HG02870 (cell line): ENCODE data around the gene ADGRG7.
A peak's percentile ranks its signal among the peaks of the same experiment; 100 is the strongest.

Source experiments
- ATAC-seq: cut with Tn5 transposase; IDR thresholded peaks from one replicate; pipeline ENCODE4 v1.9.1; 2021; ENCODE audit warnings: mild to moderate bottlenecking, moderate library complexity; ENCODE audit not compliant: unreplicated experiment

ADGRG7 gene

DNA sequence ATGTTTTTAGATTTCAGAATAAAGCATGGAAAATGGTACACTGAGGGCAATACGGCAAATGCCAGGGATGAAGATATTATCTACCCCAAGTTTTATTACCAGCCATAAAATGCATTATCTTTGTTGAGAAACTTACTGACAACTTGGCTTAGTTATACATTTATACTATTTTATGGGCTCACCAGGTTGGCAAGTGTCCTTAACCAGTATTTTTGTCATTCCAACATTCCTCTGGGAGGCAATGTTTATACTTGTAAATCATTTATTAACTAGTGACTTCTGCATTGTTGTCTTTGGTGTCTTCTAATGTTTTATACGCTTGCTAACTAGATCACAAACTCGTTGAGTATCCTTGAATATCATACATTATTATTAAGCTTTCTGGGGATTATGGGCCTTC is 18.0 kb upstream of the ADGRG7 start:
- no peak for ATAC-seq

DNA sequence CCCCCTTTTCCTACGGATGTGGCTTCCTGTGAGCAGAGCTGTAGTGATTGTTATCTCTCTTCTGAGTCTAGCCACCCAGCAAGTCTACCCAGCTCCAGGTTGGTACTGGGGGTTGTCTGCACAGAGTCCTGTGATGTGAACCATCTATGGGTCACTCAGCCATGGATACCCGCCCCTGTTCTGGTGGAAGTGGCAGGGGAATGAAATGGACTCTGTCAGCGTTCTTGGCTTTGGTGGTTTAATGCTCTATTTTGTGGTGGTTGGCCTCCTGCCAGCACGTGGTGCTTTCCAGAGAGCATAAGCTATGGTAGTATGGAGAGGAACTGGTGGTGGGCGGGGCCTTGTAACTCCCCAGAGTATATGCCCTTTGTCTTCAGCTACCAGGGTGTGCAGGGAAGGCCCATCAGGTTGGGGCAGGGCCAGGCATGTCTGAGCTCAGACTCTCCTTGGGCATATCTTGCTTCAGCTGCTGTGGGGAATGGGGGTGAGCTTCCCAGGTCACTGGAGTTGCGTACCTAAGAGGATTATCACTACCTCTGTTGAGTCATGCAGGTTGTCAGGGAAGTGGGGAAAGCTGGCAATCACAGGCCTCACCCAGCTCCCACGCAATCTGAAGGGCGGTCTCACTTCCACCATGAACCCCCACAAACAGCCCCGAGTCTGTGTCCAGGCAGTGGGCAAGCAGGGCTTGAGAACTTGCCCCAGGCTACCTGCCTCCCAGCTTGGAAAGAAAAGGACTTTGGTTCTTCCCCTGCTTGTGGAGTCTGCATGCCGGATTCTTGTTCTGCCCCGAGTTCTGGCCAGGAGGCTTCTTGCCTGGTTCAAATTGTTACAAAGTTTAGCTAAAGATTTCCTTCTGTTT is 9.0 kb upstream of the ADGRG7 start:
- no peak for ATAC-seq

DNA sequence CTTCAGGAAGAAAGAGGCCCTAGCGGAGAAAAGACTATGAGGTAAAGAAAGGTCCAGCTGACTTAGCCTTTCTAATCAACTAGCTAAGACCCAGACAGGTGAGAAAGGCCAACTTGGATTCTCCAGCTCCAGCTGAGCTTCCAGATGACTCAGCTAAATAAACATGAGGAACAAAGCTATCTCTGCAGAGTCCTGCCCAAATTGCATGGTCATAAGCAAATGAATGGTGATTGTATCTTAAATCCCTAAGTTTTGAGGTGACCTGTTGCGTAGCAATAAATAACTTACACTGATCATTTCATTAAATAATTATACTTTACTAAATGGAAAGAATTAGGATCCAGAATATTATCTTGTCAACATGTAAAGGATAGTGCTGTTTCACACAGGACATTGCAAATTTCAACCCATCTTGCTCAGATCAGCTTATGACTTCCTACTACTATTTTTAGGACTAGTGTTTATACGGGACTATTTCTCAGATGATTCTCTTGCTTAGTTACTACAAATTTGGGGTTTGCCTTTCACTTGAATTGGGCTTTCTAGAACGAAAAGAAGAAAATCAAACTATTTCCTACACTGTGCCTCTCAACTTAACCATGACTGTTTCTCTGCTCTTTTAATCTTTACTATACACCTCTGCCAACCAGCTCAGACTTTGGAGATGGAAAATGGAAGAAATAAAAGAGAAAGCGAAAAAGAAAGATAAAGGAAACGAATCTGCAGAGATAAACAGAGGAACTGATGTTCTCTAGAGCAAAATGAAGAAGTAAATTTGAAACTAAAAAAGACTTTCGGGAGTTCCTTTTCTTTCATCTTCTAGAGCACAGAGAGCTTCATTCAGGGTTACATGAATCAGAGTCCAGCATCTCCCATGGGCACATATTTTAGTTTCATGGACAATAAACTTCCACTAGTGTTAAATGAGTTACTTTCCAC is 6.6 kb upstream of the ADGRG7 start:
- ATAC-seq = peak; percentile 50

DNA sequence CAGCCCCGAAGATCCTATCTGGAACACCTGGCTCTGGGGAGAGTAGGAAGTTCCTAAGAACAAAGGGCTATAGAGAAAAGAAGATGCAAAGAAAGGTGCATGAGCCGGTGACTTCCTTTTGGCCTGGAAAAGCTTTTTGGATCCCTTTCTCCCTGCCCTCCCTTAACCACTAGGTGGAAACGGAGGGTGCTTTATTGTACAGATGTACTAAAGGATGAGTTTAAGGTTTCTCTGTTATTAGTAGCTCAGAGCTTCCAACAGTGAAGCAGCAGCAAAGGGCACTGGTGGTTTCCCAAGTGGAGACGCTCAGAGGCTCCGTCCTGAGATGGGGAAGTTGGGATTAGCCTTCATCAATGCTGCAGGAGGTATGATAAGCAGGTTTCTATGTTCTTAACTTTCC is 5.9 kb upstream of the ADGRG7 start:
- peak; percentile 32 for ATAC-seq

DNA sequence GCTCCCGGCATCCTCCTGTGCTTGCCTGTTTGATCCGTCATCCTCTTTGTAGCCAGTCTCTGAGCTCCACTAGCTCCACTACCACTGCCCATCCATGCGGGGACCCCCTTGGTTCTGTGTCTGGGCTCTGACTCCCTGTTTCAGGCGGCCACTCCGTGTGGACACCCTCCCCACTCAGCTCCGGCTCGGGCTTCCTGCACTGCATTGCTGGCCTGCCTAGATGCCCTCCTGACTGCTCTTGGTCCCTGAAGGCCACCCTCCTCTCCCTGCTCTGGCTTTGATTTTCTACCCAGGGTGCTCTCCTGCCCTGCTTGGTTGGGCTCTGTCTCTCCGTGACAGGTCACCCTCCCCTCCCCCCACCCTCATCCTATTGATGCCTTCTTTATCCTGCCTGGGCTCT is 4.0 kb upstream of the ADGRG7 start:
- no peak for ATAC-seq

DNA sequence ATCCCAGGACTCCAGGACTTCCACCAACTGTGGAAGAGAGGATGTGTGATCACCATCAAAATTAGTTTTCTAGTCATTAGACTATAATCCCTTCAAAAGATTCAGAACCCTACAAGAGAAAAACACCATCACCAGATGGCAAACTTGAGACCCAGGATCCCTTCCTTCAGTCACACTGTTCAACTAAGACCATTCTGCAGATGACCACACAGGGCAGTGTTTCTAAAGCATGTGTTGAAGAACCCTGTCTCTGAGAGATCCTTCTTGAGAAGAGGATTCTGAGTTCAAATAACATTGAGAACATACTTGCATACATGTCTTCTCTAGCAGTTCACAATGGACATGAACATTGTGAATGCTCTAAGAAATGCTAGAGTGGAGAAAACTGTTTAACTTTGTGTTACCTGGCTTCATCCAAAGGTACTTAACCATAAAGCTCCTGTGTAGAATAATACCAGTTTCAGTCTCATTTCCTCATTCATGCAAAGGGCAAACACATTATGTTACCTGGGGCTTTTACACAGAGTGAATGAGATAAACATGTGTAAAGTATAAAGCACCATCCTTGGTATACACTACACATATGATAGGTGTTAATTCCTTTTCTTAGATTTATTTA is 2.4 kb upstream of the ADGRG7 start:
- ATAC-seq = peak; percentile 72

DNA sequence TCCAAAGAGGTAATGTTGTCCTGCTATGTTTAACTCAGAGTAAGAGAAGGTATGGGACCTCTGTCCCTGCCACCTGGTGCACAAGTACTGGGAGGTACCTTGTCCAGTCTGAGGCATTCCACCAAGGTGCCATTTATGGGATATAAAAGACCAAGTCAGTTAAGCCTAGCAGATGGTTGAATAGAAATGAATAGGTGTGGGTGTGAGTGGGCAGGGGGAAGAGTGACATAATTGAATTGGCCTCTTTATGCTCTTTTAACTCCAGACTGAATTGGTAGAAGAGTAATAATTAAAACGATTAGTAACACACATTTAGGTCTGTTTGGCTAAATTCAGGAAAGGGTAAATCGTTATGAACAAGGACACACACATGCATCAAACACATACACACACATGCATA is 562 bp downstream of the ADGRG7 start:
- ATAC-seq = no peak

DNA sequence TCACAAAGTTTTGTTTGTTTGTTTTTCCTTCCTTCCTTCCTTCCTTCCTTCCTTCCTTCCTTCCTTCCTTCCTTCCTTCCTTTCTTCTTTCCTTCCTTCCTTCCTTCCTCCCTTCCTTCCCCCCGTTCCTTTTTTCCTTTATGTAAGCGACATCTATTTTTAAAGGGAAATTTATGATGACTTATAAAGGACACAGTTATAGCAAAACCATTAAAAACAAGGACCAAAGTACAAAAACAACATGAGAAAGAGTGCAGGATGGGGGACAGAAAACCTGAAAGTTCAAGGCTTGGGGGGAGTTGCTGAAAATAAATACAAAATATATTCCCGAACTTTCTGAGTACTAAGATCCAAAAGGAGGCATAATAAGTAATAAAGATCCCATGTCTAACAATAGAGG is 1.8 kb downstream of the ADGRG7 start:
- no peak for ATAC-seq

DNA sequence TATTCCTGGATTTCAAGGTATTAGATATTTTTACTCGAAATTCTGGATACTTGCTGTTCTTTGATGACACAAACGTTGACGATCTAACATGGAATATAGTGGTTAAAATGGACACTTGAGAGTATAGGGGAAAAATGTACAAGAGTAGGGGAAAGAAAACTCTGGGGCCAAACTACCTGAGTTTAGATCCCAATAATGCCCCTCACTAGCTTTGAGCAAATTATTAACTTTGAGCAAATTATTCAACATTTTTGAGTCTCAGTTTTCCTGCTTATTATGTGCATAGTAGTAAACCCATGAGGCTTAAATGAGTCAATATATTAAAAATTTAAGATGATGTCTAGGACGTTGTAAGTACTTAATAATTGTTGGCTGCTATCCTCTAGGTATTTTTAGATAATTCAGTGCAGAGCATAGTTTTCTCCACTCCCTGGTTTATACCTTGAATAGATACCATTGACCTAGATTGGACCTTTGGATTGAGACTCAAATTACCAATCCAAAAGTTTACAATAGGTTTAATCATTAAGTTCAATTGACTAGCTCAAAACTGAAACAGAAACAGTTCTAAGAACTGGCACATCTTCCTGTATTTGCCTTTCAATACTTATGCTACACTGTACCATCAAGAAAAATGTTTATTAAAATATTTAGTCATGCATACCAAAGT is 4.5 kb downstream of the ADGRG7 start:
- no peak for ATAC-seq

DNA sequence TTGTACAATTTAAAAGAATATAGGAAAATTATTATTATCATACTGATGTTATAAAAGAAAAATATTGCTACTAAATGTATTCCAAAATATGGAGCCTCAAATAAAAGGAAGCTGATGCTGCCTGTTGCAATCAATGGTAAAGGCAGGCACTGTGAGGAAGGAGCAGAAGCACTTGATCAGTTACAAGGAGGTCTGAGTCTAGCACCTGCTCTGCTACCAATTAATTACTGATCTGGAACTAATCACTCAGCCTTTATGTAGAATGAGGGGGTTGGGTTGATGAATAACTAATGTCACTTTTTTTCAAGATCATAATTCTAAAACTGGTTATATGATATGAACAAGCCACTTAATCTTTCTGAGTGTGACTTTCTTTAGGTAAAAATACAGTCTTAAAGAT is 5.5 kb downstream of the ADGRG7 start:
- ATAC-seq = no peak

DNA sequence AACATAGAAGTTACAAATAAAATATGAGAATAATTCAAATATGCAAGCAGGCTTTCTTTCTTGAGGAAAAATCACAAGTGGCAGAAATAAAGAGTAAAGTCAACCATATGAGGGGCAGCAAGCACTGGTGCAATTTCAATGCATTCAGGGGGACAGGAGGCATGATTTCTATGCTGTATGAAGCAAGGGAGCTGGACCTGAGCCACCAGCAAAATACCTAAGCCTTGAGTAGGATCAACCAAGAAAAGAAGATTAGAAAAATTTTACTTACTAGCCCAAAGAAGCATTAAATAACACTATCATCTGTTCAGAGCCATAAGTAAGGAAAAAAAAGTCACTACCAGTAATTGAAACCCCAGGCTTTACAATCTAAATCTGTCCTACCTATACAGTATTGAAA is 6.3 kb downstream of the ADGRG7 start:
- no peak for ATAC-seq

DNA sequence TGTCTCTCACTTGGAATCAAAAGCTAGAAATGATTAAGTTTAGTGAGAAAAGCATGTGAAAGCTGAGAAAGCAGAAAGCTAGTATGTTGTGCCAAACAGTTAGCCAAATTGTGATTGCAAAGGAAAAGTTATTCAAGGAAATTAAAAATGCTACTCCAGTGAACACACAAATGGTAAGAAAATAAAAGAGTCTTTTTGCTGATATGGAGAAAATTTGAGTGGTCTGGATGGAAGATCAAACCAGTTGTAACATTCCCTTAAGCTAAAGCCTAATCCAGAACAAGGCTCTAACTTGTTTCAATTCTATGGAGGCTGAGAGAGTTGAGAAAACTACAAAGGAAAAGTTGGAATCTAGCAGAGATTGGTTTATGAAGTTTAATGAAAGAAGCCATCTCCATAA is 11.8 kb downstream of the ADGRG7 start:
- ATAC-seq = no peak

DNA sequence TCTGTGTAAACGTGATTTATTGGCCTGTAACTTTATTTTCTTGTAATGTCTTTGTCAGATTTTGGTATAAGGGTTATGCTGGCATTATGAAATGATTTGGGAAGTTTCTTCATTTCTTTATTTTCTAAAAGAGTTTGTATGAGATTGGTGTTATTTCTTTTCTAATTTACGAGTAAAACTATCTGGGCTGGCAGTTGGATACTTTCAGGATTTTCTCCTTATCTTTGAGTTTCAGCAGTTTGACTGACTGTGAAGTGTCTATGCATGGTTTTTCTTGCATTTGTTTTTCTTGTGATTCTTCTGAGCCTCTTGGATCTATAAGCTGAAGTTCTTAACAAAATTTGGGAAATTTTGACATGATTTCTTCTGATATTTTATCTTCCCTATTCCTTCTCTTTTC is 18.1 kb downstream of the ADGRG7 start:
- no peak for ATAC-seq

DNA sequence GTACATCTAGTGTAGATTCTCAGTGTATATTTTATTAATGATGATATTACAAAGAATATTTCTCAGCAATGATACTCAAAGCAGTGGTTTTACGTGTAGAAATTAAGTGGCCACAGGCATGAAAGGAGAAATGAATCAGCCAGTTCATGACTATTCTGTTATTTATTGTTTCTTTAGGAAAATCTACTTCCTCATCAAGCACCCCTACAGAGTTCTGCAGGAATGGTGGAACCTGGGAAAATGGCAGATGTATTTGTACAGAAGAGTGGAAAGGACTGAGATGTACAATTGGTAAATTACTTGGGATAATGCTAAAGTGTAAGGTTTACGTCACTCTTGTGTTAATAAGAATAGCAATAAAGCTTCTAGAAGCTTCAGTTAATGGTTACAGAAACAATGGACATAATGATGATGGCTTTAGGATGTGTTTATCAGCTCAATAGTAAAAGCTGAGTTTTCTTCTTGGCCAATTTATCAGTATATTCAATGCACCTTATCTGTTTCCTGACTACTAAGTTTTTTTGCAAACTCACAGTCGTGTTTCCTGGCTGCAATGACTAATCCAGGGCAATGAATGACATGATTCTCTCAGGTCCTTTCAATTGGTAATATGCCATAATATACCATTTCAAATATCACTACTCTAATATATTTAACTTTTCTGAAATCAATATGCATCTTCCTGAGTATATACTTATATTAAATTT is 20.2 kb downstream of the ADGRG7 start:
- ATAC-seq = no peak

DNA sequence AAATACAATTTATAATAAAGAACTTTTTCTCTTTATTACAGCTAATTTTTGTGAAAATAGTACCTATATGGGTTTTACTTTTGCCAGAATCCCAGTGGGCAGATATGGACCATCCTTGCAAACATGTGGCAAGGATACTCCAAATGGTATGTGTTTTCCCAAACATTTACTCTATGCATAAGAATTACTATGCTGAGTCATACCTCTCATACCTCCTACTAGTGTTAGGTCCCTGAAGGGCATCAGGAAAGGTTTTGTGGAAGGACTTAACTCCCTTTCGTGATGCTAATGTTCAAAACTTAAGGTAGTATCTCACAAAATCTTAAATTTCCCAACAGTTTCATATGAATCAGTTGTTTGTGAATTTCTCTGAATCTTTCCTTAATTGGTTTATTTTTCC is 21.3 kb downstream of the ADGRG7 start:
- no peak for ATAC-seq

DNA sequence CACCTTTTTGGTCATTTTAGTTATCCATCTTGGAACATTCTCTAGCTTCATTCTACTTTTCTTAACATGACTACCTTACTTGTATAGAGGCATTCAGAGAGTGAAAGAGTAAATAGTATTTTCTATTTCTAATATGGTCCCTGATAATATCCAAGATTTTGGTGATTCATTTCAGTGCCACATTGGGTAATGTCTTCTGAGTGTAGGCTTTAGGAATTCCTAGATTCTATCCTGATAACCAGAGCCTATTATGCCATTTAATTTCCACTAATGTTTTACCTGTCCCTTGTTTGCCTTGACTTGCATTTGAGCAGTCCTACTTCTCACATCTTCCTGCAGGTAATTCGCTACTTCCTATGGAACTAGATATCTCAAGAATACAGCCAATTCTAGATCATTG is 21.8 kb downstream of the ADGRG7 start:
- ATAC-seq = no peak

DNA sequence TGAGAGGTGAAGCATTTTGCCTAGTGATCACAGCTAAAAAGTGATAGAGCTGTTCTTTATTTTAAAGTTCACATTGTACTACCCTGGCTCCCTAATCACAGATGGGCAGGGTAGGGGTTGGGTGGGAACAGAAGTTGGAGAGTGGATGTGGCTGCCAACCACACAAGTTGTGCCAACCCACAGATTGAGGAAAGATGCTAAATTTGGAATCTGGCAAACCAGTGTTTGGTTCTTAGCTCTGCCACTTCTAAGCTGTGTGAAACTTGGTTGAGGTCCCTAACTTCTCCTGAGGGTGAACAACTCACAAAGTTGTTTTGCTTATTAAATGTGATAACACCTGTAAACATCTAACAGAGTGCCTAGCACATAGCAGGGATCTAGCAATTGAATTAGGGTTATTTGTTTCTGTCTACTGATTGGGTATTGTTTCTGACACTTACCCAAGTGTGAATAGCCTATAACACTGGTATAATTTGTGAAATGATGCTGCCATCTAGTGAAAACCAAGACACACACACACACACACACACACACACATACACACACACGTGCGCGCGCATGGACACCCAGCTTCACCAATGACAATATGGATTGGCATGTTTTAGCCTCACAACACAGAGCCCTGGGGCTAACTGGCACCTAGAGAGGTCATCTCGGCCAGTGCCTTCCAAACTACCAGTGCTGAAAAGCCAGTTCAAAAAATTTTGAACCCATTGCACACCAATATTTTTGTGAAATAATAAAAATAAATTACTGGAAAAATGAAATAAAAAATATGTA is 25.3 kb downstream of the ADGRG7 start:
- ATAC-seq = no peak

DNA sequence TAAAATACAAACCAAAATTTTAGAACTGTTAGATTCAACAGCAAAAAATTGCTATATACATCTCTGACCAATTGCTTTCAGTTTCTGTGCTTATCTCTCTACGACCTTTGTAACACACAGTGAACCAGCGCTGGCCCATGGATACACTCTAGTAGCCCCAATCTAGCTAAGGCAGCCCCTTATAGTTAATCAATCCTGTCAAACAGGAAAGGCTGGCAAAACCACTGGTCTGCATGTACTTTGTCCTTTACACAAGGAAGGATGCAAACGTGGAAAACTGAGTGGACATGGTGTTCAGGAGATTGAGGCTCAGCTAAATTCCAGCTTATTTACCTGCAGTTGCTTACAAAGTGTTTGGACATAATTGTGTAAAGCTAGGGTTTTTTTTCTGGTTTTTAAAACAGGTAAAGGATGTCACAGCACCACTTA is 25.9 kb downstream of the ADGRG7 start:
- no peak for ATAC-seq

DNA sequence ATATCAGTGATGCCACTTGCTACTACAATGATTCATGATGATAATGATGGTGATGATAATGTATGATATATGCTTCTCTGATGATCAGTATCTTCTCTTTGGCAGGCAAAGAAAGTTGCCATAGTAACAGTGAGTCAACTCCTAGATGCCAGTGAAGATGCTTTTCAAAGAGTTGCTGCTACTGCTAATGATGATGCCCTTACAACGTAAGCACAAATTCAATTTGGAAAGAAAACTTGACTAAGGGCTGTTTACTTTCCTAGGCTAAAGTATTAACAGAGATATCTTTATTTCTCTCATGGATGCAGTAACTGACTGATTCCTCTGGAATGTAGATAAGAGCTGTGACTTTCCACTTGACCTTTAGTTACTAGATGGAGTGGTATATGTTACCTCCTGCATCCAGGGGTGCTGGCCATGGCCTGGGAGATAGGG is 27.8 kb downstream of the ADGRG7 start:
- no peak for ATAC-seq

DNA sequence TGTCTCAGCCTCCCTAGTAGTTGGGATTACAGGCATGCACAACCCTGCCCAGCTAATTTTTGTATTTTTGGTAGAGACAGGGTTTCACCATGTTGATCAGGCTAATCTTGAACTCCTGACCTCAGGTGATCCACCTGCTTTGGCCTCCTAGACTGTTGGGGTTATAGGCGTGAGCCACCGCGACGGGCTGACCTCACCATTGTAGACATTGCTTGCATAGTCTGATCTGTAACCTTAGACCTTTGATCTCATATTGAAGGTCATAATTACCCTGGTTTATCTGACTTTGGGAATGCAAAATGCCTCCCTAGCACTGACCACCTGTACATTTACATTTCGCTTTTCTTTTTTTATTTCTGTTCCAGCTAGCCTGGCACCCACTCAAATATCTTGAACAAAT is 31.2 kb downstream of the ADGRG7 start:
- ATAC-seq = no peak
